NCI-H1436 treated with DMSO at 0.1 percent for 48 hours (cell line): ENCODE data around the gene WFS1.

Source experiments
- DNase-seq: peaks from one replicate; lab custom pipeline; 2025; lab: John Stamatoyannopoulos, UW

WFS1 gene, protein sequence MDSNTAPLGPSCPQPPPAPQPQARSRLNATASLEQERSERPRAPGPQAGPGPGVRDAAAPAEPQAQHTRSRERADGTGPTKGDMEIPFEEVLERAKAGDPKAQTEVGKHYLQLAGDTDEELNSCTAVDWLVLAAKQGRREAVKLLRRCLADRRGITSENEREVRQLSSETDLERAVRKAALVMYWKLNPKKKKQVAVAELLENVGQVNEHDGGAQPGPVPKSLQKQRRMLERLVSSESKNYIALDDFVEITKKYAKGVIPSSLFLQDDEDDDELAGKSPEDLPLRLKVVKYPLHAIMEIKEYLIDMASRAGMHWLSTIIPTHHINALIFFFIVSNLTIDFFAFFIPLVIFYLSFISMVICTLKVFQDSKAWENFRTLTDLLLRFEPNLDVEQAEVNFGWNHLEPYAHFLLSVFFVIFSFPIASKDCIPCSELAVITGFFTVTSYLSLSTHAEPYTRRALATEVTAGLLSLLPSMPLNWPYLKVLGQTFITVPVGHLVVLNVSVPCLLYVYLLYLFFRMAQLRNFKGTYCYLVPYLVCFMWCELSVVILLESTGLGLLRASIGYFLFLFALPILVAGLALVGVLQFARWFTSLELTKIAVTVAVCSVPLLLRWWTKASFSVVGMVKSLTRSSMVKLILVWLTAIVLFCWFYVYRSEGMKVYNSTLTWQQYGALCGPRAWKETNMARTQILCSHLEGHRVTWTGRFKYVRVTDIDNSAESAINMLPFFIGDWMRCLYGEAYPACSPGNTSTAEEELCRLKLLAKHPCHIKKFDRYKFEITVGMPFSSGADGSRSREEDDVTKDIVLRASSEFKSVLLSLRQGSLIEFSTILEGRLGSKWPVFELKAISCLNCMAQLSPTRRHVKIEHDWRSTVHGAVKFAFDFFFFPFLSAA

DNA sequence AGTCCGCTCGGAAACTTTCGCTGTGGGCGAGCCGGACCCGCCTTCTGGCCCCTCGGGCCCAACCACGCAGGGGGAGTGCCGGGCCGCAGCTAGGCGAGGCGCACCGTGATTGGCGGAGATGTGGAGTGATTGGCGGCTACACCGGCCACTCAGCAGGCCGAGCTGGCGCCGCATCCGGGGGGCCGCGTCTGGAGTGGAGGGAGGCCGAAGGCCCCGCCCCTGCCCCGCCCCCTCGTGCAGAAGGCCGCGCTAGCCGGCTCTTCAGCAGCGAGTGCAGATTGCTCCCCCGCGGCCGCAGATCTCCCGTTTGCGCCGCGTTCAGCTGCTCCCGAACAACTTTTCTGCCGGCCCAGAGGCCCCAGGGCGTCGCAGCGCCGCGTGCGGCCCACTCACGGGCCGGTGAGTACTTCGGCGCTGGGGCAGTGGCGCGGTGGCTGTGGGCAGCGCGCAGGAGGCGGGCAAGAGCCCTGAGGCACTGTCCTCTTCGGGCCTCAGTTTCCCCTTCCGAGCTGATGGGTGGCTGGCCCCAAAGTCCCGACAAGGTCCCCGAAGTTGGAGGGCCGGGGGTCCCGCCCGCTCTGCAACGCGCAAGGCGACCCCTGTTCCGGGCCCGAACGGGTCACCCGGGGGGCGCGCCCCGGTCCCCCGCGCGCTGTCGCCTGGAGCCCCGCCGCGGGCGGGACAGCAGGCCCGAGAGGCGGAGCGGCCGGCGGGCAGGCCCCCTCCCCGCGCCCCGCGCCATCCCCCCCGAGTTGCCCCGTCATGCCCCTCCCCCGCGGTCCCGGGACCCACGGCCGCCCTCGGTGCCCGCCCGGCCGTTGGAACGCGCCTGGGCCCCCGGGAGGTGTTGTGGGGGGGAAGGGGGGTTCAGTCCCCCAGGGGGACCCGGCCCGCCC is at the start of gene WFS1:
Gene WFS1 (plus strand): TSS at position 235 of the 896 bp plus-strand sequence. CDS start 7,606 bp downstream, outside the sequence.
- peak; percentile 42 for DNase-seq

GRCh38 chr4:6221301-6221850 is 48.3 kb upstream of the WFS1 start:
- no peak for DNase-seq

GRCh38 chr4:6221851-6222760 is 47.5 kb upstream of the WFS1 start:
- DNase-seq, result no peak

GRCh38 chr4:6222761-6223292 is 46.8 kb upstream of the WFS1 start:
- no peak for DNase-seq

DNA sequence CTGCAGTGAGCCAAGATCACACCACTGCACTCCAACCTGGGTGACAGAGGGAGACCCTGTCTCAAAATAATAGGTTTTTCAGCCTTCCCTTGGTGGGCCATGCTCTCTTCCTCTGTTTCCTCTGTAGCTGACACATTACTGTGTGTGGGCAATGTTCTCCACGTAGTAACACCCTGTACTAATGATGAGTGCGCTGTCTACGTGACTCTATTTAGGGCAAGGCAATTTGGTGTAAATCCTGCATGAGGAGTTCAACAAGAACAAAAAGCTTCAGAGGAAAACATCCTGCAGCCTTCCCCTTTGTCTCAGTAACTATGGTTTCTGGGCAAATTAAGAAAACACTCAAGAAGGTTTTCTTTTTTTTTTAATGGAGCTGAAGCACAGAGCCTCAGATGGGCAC is 44.9 kb upstream of the WFS1 start:
- peak; percentile 2 for DNase-seq

DNA sequence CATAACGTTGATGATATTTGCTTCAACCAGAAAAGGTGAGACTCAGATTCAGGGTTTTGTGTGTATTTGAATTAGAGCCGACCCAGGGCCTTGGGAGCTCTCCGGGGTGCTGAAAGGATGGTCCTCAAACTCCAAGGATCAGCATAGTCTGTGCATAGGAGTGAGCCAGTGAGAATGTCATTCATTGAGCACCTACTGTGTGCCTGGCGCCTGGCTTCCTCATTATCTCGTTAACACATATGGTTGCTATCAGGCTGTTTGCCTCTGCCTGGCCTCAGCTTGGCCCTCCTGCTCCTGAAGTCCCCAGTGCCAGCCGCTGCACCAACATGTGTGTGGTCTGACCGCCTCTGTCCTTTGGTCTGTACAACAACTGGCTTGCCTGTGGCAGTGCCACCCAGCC is 44.2 kb upstream of the WFS1 start:
- no peak for DNase-seq

- no peak for DNase-seq
These were observed 43.1 kb upstream of the WFS1 start for GRCh38 chr4:6226506-6226905.

DNA sequence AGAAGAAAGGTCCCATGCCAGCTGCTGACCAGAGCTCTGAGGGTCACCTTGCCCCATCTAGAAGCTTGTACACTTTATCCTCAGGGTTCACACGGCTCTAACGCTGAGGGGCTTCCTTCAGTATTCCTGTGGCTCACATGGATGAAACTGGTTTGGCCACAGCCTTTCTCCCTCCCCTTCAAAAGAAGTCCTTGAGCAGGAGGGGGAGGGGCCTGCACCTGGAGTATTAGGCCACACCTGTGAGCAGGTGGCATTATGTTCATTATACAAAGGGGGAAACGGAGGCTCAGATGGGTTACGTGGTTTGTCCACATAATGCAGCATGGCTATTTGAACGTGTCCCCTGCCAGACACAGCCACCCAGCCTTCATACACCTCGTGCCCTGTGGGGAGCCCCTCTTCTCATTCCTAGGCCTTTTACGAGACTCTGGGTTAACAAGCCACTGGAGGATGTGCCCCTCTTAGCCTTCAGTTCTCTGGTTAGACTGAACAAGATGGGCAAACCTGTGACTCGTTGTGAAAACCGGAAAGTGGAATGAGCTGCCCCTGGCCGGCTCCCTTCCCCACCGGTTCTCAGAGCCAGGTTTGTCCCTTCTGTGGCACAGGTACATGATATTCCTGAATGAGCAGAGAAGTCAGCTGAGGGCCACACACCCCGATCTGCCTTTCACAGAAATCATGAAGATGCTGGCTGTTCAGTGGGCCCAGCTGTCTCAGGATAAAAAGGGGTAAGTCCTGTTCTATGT is 42.1 kb upstream of the WFS1 start:
- no peak for DNase-seq

DNA sequence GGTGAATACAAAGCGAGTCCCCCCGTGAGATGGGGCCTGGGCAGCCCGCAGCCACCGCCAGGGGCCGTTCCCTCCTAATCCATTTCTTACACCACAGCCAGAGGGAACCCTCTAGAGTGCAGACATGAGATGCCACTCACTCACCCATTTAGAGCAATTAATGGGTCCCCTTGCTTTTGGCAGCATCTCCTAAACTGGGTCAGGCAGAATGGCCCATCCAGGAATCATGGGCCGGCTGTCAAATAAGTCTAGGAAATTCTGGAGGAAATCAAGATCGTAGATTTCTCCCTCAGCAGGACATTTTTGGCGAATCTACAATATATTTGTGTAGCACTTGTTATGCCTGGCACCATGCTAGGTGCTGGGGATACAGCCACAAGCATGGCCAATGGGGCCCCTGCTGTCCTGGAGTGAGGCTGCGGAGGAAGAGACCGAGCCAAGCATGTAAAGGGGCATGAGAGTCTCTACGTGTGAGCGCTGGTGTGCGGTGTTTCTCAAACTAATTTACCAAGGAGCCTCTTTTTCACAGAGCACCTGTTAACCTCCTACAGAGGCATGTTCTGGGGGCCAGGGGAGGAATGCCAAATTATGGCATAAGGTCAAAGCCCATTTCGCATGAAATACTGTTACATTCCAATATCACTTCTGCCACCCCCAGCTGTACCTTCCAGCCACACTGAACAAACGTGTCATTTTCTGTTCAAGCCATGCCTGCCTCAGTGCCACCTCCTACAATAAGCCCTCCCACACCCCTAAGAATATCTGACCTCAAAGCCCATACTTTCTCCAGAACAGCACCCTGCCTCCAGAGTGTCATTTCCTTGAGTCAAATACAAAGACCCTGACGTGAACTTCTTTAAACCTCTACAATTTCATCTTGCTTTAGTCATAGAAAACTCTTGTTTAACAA is 41.2 kb upstream of the WFS1 start:
- DNase-seq, result no peak

GRCh38 chr4:6229095-6229494 is 40.6 kb upstream of the WFS1 start:
- DNase-seq, result no peak

- DNase-seq, result no peak
These were observed 39.8 kb upstream of the WFS1 start for GRCh38 chr4:6229671-6230501.

- no peak for DNase-seq
These were observed 39.2 kb upstream of the WFS1 start for GRCh38 chr4:6230502-6230785.

- no peak for DNase-seq
These were observed 38.6 kb upstream of the WFS1 start for GRCh38 chr4:6230827-6231662.

GRCh38 chr4:6231663-6232165 is 37.9 kb upstream of the WFS1 start:
- no peak for DNase-seq

DNA sequence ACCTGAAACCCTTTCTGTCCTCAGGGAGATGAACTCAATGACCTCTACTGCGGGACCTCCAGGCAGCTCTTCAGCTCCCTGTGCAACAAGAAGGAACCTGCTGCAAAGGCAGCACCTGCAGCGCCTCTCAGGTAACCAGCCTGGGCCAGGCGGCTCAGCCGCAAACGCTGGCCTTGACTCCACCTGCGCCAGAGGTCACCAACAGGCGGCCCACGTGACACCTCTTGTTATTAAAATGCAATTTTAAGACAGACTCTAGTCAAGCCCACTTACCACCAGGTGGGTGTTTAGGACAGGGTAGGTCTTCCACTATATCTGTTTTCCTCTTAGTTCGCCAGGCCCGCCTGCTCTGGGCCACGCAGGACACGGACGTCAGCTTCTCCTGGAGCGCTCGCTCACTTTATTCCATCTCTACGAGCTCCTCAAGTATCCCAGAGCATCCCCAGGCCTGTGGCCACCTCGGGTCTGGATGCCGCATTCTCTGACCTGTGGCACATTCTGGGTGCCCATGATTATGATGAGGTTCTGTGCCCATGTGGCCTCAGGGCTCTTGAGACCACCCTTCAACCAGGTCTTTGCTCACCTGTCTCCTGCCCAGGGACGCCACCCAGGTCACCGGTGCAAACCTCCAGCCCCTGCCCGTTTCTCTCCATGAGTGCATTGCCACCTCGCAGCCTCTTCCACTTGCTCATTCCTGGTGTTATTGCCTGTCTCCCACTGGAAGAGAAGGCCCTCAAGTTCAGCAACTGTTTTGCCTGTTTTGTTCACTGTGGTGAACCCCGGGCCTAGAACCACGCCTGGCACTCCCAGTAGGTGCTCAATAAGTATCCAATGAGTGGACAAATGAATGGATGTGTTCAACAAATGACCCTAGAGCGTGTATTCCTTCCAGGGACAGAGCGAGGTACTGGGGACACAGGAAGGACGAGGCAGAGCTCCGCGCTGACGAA is 36.5 kb upstream of the WFS1 start:
- no peak for DNase-seq

- DNase-seq, result no peak
These were observed 35.7 kb upstream of the WFS1 start for GRCh38 chr4:6233929-6234328.
